Erythroblast (primary cell): Measurements from ENCODE around the gene ABHD12.

Experiments used
- GATA1 ChIP-seq: IDR thresholded peaks from 2 replicates; pipeline ENCODE4 v1.6.1; 2011; ENCODE audit warnings: low read depth, mild to moderate bottlenecking, control low read depth, low read length, moderate library complexity
- POLR2A ChIP-seq: IDR thresholded peaks from 2 replicates; pipeline ENCODE4 v1.6.1; 2011; ENCODE audit warnings: mild to moderate bottlenecking, low read length

GRCh38 chr20:25315418-25316210 is 75.0 kb downstream of the ABHD12 start:
- no peak for TF ChIP-seq POLR2A
- no peak for TF ChIP-seq GATA1
